Gastroesophageal sphincter (tissue), 4 donors: ENCODE results near the gene TDRD9. TPM values are rescaled to one million over a fixed set of nuclear protein-coding genes. Genes with fewer than 3 reads are reported as not detected.

Experiments
- ATAC-seq: fragments of 150-250 bp; one replicate; pipeline ENCODE4 v1.9.1; 2016; ENCODE audit warnings: mild to moderate bottlenecking, moderate library complexity
- H3K27ac ChIP-seq, 4 donors: fragments of 200-600 bp; sonication (generic) in 3 of 4; 1 replicate in 3 of 4; 2 replicates in 1 of 4; pipeline ENCODE4 v1.5.1; 2016 to 2019
- H3K27me3 ChIP-seq: fragments of 200-600 bp; sonication (generic); one replicate; pipeline ENCODE4 v1.5.1; 2019
- H3K36me3 ChIP-seq, 2 donors: fragments of 200-600 bp; sonication (generic); one replicate each; pipeline ENCODE4 v1.5.1; 2019; ENCODE audit warnings: control low read depth in 1 of 2
- H3K4me1 ChIP-seq, 3 donors: fragments of 200-600 bp; sonication (generic); 1 replicate in 2 of 3; 2 replicates in 1 of 3; pipeline ENCODE4 v1.5.1; 2016 to 2019; ENCODE audit warnings: control low read depth in 2 of 3
- H3K4me3 ChIP-seq, 2 donors: fragments of 200-600 bp; sonication (generic); one replicate each; pipeline ENCODE4 v1.5.1; 2019; ENCODE audit warnings: mild to moderate bottlenecking in 1 of 2, moderate library complexity in 1 of 2
- H3K9me3 ChIP-seq, 3 donors: fragments of 200-600 bp; sonication (generic); one replicate each; pipeline ENCODE4 v1.5.1; 2017 to 2019; ENCODE audit warnings: control low read depth in 2 of 3
- CTCF ChIP-seq, 4 experiments: fragments of 200-600 bp in 2 of 4; fragments of 450-650 bp in 2 of 4; sonication (generic) in 1 of 4; IDR thresholded peaks; one replicate each; pipeline ENCODE4 v1.5.1; 2017 to 2019; ENCODE audit warnings: antibody characterized with exemption in 4 of 4, mild to moderate bottlenecking in 2 of 4, moderate library complexity in 2 of 4
- EP300 ChIP-seq: sonication (generic); formaldehyde crosslinking; IDR thresholded peaks from one replicate; pipeline ENCODE4 v1.6.1; 2017; ENCODE audit warnings: antibody characterized with exemption, mild to moderate bottlenecking
- POLR2A ChIP-seq, 2 donors: fragments of 450-650 bp; IDR thresholded peaks; one replicate each; pipeline ENCODE4 v1.6.1; 2017; ENCODE audit warnings: antibody characterized with exemption in 2 of 2, mild to moderate bottlenecking in 2 of 2, moderate library complexity in 1 of 2
- POLR2AphosphoS5 ChIP-seq: sonication (generic); formaldehyde crosslinking; IDR thresholded peaks from one replicate; pipeline ENCODE4 v1.6.1; 2017; ENCODE audit warnings: antibody characterized with exemption
- WGBS, 2 donors: methylation state at CpG; one replicate each; pipeline ENCODE4 v1.1.5; 2018; ENCODE audit warnings: low coverage in 1 of 2; 5-methylcytosine and 5-hydroxymethylcytosine counted together
- total RNA-seq, 4 donors: library from RNA; depleted of rRNA; stranded (reverse); fragments of >200 nt; gene quantifications; one replicate each; pipeline ENCODE4 v1.1.0, GENCODE V29; 2016

TDRD9 gene
- total RNA-seq, 4 donors from 2014 or later: 1.6 to 5.4 (median 2.3) TPM

DNA sequence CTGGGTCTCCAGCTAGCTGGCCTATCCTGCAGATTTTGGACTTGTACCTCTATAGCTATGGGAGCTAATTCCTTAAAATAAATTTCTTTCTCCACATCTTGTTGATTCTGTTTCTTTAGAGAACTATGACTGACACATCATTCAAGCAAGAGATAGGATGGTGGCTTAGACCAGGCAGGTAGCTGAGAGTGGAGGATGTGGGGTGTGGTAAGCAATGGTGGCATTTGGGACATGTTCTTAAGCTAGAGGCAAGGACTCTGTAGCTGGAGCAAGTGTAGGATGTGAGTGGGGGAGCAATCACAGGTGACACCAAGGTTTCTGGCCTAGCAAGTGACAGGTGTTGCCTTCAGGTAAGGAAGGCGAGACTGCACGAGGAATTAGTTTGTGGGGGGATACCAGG, 6.8 kb downstream of the TDRD9 start:
- WGBS, 2 donors: 67 to 75% methylated on average over 2 of the region's 2 CpGs
- Histone ChIP-seq H3K4me3 (no peak overlapping the region), H3K4me1 (no peaks in the 10 kb centered on the region), H3K27me3 (no peaks in the 10 kb centered on the region), H3K36me3 (no peaks in the 10 kb centered on the region), H3K9me3 (no peaks in the 10 kb centered on the region), H3K27ac (no peak overlapping the region)
- ATAC-seq: no peak
- TF ChIP-seq EP300 (no peak), POLR2AphosphoS5 (no peak), CTCF (IDR thresholded peaks at IDR 0.05) (no peak), POLR2A (IDR thresholded peaks at IDR 0.05) (no peak)

DNA sequence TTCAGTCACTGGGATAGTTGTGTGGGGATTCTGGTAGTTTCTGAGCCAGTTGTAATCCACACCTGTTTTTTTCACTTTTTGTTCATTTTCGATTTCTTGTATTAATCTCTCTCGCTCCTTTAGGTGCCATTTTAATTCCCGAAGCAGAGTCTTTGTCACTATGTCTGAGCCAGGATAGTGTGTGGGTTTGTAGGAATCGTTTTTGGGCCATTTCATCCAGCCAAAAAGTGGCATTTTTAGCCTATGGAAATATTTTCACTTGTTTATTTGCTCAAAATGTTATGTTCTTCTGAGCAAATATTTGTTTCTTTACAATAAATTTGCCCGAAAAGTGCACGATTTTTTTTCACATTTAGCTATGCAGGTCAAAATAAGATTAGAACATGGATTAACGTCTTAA, 13.2 kb downstream of the TDRD9 start:
- Histone ChIP-seq H3K9me3 (peaks cover 0 to under 1% (median 0%) of the 10 kb centered on the region in 3 donors), H3K4me1 (no peaks in the 10 kb centered on the region), H3K27ac (no peak overlapping the region), H3K4me3 (no peak overlapping the region), H3K36me3 (no peaks in the 10 kb centered on the region), H3K27me3 (peaks cover 54% of the 10 kb centered on the region)
- no peak for ATAC-seq
- WGBS, 2 donors: 58 to 68% methylated on average over 5 to 7 of the region's 7 CpGs
- TF ChIP-seq CTCF (IDR thresholded peaks at IDR 0.05): no peak
- no peak for TF ChIP-seq EP300
- no peak for TF ChIP-seq POLR2A (IDR thresholded peaks at IDR 0.05)
- TF ChIP-seq POLR2AphosphoS5: no peak

GRCh38 chr14:103941973-103942736, 13.9 kb downstream of the TDRD9 start, which contains the start of gene RD3L:
Gene RD3L, minus strand, starts transcription at chr14:103942529. Its CDS starts 834 bp downstream, at chr14:103941695.
- ATAC-seq: no peak
- no peak within 1 kb of the TSS for H3K4me3 ChIP-seq
- no peaks in the 10 kb centered on the region for H3K4me1 ChIP-seq
- TF ChIP-seq POLR2AphosphoS5: no peak
- no peak for TF ChIP-seq CTCF (IDR thresholded peaks at IDR 0.05)
- no peak for TF ChIP-seq EP300
- TF ChIP-seq POLR2A (IDR thresholded peaks at IDR 0.05): no peak
- no peak within 1 kb of the TSS for H3K27ac ChIP-seq
- H3K27me3 ChIP-seq: peaks cover 60% of the 10 kb centered on the region
- peaks cover 0 to 8% (median 0%) of the 10 kb centered on the region in 3 donors for H3K9me3 ChIP-seq
- 69 to 72% methylated on average over 14 of the region's 14 CpGs for WGBS, 2 donors
- no peaks in the 10 kb centered on the region for H3K36me3 ChIP-seq

DNA sequence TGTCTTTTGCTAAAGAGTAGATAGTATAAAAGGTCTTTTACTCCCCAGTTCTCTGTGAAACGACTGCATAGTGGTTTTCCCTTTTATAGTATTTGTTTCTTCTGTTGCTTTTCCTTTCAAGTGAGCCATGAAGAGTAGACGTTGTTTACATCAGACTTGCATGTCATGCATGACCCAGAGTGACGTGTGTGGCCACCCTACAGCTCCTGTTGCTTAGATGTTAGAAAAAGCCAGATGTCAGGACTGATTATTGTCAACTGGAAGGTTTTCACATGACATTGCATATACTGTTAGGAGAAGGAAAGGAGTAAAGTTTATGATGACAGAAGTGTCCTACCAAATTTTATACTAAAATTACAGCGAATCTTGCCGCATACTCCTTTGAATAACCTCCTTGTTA, 15.4 kb downstream of the TDRD9 start:
- Histone ChIP-seq H3K9me3 (peaks cover 0 to 9% (median 0%) of the 10 kb centered on the region in 3 donors), H3K27me3 (peaks cover 74% of the 10 kb centered on the region), H3K4me3 (no peak overlapping the region), H3K27ac (no peak overlapping the region), H3K4me1 (no peaks in the 10 kb centered on the region), H3K36me3 (no peaks in the 10 kb centered on the region)
- WGBS, 2 donors: 55 to 57% methylated on average over 4 of the region's 5 CpGs
- no peak for ATAC-seq
- no peak for TF ChIP-seq POLR2AphosphoS5
- TF ChIP-seq CTCF (IDR thresholded peaks at IDR 0.05): no peak
- TF ChIP-seq EP300: no peak
- no peak for TF ChIP-seq POLR2A (IDR thresholded peaks at IDR 0.05)

- WGBS, 2 donors: 95 to 100% methylated on average over 1 to 2 of the region's 2 CpGs
- no peak overlapping the region for H3K4me3 ChIP-seq
- no peak for TF ChIP-seq POLR2A (IDR thresholded peaks at IDR 0.05)
- no peak for TF ChIP-seq POLR2AphosphoS5
- TF ChIP-seq EP300: no peak
- TF ChIP-seq CTCF (IDR thresholded peaks at IDR 0.05): no peak
- H3K27ac ChIP-seq: no peak overlapping the region
- H3K36me3 ChIP-seq: no peaks in the 10 kb centered on the region
- H3K27me3 ChIP-seq: peaks cover 59% of the 10 kb centered on the region
- H3K9me3 ChIP-seq: peaks cover 0 to 9% (median 0%) of the 10 kb centered on the region in 3 donors
- no peaks in the 10 kb centered on the region for H3K4me1 ChIP-seq
- no peak for ATAC-seq
Observed at GRCh38 chr14:103946975-103947374, 18.7 kb downstream of the TDRD9 start.
